ENCODE data around the gene GRIK1.

Gene GRIK1

DNA sequence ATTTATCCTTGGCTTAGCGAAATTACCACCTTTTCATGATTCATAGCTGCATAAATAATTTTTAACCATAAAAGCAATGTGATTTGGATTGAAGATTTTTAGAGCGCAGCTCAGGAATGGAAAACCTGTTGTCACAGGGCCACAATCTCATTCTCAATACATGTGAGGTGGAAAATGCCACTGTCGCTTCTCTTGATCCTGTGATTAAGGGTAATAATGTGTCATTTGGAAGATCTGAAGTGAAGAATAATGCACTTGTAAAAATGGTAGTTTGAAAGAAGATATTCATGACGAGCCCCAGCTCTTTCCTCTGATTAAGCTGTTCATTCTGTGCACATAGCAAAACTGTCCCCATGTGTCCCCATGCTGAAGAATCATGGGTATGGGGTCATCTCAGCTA, 410.7 kb downstream of the GRIK1 start:
- DNase-seq (ENCODE audit: low spot score) = no peak

DNA sequence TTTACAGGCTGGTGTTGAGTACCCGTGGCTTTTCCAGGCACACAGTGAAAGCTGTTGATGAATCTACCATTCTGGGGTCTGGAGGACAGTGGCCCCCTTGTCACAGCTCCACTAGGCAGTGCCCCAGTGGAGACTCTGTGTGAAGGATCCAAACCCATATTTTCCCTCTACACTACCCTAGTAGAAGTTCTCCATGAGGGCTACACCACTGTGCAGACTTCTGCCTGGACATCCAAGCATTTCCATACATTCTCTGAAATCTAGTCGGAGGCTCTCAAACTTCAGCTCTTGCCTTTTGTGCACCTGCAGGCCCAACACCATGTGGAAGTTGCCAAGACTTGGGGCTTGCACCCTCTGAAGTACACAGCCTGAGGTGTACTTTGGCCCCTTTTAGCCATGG, 413.3 kb downstream of the GRIK1 start:
- DNase-seq (ENCODE audit: low spot score) = no peak

DNA sequence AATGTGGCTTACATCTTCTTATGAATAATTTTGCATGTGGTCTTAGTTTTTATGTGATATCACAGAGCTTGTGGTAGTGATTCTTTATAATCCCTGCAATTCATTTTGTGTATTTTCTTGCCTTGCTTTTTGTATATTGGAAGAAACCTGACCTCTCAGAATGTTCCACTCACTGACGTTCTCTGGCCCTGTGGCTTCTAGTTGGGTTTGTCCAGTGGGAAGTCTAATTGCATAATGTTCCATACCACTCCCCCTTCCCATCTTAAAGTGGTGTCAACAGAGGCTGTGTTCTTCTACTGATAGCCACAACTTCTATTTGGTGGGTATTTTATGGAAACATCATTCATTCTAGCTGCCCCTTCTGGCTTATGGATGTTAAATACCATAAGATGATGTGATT, 415.7 kb downstream of the GRIK1 start:
- DNase-seq (ENCODE audit: low spot score) = no peak

DNA sequence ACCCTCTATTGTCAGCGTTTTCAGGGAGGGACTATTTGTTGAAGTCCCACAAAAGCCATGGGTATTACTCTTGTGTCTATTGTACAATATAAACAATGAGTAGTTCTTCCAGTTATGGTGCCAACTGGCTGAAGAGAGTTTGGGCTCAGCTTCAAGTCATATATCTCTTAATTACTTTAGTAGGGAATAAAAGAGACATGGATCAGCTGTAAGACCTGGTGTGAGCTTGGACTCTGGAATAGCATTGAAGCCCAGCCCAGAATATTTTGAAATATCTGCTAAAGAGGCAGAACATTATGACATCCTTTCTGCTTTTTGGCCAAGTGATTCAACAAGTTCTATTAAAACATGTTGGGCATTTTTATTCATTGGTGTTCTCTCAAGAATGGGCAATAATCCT, 416.1 kb downstream of the GRIK1 start:
- no peak for DNase-seq (ENCODE audit: low spot score)

DNA sequence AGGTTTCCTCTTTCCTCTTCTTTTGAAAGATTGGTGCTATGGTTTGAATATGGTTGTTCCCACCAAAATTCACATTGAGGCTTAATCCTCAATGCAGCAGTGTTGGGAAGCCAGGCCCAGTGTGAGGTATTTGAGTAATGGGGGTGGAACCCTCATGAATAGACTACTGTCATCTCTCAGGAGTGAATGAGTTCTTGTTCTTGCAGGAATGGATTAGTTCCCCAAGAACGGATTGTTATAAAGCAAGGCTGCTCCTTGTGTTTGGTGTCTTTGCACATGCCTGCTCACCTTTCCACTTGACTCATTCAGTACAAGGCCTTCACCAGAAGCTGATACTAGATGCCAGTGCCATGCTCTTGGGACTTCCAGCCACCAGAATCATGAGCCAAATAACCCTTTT, 417.9 kb downstream of the GRIK1 start:
- peak; percentile 23 for DNase-seq (ENCODE audit: low spot score)

DNA sequence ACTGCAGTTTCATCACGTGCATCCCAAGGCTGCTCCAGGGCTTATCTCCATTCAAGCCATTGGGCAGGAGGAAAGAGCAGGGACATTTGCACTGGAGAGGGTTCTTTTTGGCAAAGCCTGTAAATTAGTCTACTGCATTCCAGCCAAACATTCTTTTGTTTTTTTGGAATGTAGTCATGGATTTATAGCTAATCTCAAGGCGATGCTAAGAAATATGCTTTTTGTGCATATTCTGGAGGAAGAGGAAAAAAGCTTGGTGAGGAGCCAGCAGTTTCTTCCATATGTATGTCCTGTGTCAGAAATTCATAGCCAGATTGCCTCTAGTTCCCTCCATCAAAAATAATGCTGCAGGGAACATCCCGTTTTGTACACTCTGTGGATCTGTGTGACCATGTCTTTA, 419.6 kb downstream of the GRIK1 start:
- DNase-seq (ENCODE audit: low spot score) = no peak

DNA sequence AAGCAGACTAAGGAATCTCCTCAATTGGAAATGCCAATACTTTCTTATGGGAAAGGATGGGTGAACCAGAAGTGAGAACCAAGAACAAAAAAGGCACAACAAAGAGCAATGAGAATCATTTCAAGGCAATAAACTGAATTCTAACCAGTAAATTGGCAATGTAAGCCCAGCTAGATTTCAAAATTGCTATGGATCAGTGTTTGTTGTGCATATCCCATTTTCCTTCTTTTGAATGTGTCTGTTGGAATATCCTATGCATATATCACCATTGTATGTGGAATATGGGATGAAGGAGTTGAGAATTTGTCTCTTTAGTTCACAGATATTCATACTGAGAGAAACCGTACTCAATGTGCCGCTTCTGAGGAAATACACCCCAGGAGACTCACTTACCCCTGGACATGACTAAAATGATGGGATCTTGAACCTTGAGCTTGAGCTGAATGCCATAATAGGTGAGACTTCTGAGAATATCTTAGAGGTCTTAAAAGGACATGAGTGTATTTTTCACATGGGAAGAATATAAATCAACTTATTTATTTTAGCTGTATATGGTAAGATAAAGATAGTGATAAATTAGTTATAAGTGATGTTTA, 425.0 kb downstream of the GRIK1 start:
- DNase-seq (ENCODE audit: low spot score) = no peak

DNA sequence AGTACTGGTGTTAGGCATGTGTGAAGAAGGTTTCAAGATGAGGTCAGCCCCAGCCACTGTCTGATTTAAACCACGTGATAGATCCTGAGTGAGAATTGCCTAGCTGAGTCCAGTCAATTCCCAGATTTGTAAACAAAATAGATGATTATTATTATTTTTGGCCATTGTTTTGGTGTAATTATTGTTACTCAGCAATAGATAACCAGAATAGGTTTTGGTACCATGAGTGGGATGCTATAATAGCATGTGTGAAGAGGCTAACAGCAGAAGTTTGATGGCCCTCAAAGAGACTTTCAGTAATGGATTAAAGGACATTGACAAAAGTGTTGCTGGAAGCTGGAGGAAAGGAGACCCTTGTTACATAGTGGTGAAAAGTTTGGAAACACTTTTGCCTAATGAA, 426.3 kb downstream of the GRIK1 start:
- DNase-seq (ENCODE audit: low spot score) = no peak

DNA sequence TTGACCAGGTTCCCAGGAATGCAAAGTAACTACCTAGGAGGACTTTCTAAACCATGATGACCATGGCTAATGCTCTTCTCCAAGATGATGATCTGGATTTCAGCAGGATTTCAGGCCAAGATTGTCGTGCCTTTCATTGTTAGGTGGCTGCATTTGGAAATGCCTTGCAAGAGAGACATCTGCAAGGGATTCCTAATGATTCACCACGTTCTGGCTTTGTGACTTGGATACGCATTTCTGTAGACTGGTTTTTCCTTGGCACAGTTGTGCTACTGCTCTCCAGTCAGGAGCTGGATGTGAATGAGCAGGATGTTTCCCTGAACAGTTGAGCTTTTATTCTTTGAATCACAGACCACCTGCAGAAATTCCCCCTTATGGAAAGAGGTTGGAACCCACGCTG, 428.7 kb downstream of the GRIK1 start:
- DNase-seq (ENCODE audit: low spot score) = no peak

DNA sequence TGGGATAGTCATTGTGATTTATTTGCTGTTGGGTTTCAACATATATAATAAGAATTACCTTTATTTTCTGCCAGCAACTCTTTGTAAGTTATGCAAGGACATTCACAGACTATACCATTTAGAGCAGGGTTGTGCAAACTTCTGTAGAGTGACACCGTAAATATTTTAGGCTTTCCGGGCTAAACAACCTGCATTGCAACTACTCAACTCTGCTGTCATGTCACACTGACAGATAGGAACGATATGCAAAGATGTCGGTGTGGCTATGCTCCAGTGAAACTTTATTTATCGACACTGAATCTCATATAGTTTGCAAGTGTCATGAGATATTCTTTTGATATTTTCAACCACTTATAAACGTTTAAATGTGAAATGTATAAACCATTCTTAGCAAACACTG, 430.7 kb downstream of the GRIK1 start:
- no peak for DNase-seq (ENCODE audit: low spot score)

DNA sequence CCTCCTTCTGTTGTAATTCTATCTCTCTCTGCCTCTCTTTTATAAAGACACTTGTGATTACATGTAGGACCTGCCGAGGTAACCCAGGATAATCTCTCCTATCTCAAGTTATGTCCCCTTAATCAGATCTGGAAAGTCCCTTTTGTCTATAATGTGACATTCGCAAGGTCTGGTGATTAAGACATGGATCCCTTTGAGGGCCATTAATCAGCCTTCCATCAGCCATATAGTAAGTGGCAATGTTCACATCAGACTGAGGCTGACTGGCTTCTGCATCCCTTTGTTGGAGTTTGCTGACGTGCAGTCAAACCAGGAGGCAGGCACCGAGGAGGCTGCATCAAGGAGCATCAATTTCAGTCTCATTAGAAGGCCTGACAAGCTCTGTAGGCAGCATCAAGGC, 431.5 kb downstream of the GRIK1 start:
- DNase-seq (ENCODE audit: low spot score) = no peak

DNA sequence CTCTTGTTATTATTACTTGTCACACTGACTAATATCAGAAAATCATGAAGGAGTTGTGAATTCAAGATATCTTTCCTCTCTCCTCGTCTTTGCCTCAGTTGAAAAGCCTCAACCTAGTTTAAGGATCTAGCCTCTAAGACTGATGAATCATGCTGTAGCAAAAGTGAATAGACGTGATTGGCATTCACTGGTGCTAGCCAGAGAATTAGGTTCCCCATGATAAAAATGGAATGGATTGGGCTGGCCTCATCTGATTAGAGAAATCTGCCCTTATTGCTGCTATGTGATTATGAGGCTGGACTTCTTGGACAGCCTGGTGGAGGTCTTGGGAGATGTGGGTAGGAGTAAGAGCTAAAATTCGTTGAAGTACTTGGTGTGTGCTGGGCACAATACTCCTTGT, 432.8 kb downstream of the GRIK1 start:
- DNase-seq (ENCODE audit: low spot score) = no peak

DNA sequence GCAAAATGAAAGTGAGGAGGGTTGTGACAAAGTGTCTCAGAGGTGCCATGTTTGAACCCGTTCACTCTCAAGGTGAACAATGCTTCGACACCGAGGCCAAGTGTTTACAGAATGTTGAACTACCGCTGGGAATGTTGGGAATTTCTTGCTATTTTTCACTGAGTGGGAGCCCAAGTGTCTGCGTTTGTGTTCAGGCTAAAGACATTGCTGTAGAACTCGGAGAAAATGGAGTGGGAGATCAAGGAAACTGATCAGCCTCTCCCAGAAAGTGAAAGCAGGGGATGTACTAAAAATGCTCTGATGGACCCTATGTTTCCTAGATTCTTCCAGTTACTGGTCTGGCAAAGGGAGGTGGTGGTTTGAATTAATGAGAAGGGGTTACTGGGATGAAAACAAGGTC, 433.6 kb downstream of the GRIK1 start:
- DNase-seq (ENCODE audit: low spot score) = no peak

DNA sequence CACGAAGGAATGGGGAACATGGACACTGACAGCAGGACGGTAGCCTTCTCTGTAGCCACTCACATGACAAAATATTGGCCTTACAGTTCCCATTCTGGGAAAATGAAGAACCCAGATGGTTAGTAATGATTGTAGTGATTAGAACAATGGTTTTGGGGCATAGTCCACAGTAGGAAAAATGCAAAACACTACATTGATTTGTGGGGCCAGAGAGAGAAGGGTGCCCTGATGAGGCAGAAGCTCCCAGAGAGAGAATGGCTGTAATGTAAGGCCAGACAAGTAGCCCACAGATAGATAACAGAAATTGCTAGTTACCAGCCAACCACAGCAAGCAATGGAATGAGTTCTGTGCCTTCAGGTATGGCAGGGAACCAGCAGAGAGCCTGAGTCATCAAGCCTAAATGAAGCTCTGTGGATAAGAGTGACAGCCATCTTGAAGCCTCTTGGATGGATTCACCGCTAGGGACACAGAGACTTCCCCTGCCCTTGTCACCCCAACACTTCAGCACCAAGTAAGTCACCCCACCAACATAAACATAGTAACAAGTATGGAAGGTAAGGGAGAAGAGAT, 435.0 kb downstream of the GRIK1 start:
- no peak for DNase-seq (ENCODE audit: low spot score)

DNA sequence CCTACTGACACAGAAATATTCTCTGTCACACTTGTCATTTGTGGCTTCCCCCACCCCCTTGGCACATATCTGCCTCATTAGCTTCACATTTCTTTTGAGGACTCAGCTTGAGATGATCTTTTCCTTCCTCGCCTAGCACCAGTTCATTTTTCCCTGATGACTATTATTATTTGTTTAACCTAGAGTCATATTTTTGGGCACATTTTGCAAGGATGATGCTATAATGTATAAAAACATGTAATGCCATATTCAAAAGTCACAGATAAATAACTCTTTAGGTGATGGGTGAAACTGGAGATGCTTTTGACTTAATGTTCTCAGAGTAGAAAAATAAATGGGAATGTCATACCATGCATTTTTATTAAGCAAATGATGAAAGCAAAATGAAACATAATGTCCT, 438.3 kb downstream of the GRIK1 start:
- DNase-seq (ENCODE audit: low spot score) = no peak

DNA sequence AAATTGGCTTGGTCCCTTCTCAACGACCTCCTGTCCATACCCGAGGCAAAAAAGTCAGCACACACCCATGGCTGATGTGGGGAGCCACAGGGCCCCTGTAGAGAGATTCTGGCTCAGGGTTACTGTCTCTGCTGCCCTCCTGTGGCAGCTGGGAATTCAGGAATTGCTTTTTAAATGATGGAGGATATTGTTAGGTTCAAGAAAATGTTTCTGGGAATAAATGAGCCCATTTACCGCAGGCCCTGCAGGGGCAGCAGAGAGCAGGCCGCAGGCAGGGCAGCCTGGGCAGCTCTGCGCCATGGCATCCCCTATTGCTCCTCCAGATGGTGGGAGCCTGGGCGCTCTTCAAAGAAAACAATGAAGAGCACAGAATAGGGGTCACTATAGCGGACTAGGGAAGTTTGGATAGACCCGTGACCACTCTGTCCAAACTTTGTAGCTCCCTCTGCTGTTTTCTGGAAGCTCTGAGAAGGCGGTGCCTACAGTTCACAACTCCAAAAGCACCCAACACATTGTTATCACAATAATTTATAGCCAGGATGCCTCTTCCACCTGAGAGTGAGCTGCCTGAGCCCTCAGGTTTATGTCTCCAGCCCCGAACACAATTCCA, 440.0 kb downstream of the GRIK1 start:
- peak; percentile 57 for DNase-seq (ENCODE audit: low spot score)

DNA sequence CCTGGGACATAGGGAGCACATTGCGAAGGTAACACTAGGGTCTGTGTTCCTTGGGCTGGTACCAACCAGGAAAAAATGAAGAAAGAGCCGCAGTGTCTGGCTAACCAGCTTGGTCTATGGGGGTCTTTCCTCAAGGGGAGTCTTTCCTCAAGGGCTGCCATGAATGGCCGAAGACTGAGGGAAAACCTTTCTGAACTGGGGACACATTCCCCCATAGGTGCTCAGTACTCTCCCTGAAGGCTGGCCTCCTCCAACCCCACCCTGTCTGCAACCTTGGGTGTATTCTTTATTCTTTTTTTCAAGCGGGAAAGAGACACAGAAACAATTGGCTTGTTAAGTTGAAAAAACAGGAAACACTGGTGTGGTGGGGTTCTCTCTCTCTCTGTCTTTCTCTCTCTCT, 440.6 kb downstream of the GRIK1 start:
- no peak for DNase-seq (ENCODE audit: low spot score)

DNA sequence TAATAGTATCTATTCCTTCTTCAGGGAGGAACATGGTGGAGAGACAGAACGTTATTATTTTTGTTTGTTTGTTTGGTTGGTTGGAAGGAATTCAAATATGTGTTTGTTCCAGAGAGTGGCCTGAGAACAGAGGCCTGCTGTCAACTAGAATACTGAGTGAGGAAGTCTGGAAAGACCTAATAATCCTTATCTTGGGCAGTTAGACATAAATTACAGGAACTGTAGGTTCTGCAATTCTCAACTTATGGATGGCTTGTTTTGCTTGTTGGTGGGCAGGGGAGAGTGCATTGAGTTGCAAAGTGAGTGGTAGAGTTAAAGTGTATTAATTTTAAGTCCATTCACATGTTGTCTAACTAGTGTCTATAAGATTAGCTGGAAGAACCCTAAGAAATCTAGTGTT, 443.5 kb downstream of the GRIK1 start:
- DNase-seq (ENCODE audit: low spot score) = no peak

DNA sequence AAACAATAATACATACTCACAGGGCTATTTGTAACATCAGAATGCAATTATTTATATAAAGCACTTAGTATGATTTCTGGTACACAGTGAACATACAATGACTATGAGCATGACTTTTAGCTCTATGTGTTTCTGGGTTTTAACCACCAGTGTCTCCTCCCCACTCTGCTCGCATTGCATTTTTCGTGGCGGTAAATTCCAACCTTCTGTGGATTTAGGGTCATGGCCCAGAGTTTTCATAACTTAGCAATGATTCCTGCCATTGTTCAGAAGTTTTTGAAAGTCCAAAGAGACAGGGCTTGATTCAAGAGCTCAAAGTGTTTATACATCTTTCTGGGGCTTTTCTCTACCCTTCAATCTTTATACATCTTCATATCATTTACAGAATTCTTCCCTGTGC, 449.8 kb downstream of the GRIK1 start:
- no peak for DNase-seq (ENCODE audit: low spot score)

DNA sequence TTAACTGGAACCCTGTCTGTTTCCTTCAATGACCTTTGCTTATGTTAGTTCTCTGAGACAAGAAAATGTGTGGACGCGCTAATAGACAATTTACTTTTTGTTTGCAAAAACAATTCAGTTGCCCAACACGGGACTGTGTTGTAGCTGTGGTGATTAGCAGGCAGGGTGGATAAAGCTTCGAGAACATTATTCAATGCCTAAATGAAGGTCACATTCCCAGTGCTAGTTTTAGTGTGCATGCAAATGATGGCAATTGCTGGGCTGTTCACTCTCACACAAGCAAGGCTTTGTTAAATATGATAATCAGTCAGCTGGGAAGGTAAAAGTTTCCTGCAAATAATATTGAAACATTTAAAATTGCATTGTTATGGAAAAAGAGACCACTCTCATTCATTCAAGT, 452.6 kb downstream of the GRIK1 start:
- DNase-seq (ENCODE audit: low spot score) = peak; percentile 74
